Psoas muscle (tissue), 8 donors: ENCODE data around the gene C5AR1. TPM values are rescaled to one million over a fixed set of nuclear protein-coding genes. Genes with fewer than 3 reads are reported as not detected.
"Not testable (repeated sequence)": the region's sequence is repeated elsewhere in the genome, so short reads cannot be mapped to it uniquely, and the experiment has no call there.

Source experiments
- ATAC-seq, 4 donors: fragments of 200-7000 bp; cut with Tn5 transposase; one replicate each; pipeline ENCODE4 v1.9.1; 2020; ENCODE audit warnings: moderate library complexity in 3 of 4, mild to moderate bottlenecking in 2 of 4
- DNase-seq, 2 donors: peaks; one replicate each; pipeline ENCODE4 v3.0.0-alpha.2; 2020
- H3K27ac ChIP-seq: fragments of 200-600 bp; one replicate; pipeline ENCODE4 v1.8.0; 2022
- H3K27me3 ChIP-seq, 3 donors: fragments of 200-600 bp in 1 of 3; one replicate each; pipeline versions ENCODE4 v1.6.1 to v1.8.0; 2013 to 2022; ENCODE audit warnings: low read length in 2 of 3, mild to moderate bottlenecking in 2 of 3, moderate library complexity in 1 of 3; ENCODE audit not compliant: insufficient read depth in 3 of 3
- H3K36me3 ChIP-seq, 2 donors: fragments of 200-600 bp in 1 of 2; one replicate each; pipeline versions ENCODE4 v1.6.1 to v1.8.0; 2013 to 2022; ENCODE audit warnings: low read depth in 1 of 2, mild to moderate bottlenecking in 1 of 2, moderate library complexity in 1 of 2; ENCODE audit not compliant: insufficient read depth in 1 of 2
- H3K4me1 ChIP-seq: fragments of 200-600 bp; one replicate; pipeline ENCODE4 v1.8.0; 2022
- H3K4me3 ChIP-seq: fragments of 200-600 bp; one replicate; pipeline ENCODE4 v1.8.0; 2022; ENCODE audit warnings: mild to moderate bottlenecking
- H3K9me3 ChIP-seq: fragments of 200-600 bp; one replicate; pipeline ENCODE4 v1.8.0; 2022
- CTCF ChIP-seq: fragments of 200-600 bp; IDR thresholded peaks from one replicate; pipeline ENCODE4 v1.8.0; 2022; ENCODE audit warnings: antibody characterized with exemption
- WGBS, 3 donors: extraction: QIAGEN DNeasy Blood & Tissue Kit; methylation state at CpG; one replicate each; pipeline versions ENCODE4 v1.1.6 to v1.1.7; 2013; 5-methylcytosine and 5-hydroxymethylcytosine counted together
- intact Hi-C, 2 donors: fragments of 100-400 bp; cut with DNase I; formaldehyde crosslinking; loops; one replicate each; pipeline versions ENCODE4 v1.11.0 to v1.14.2; 2022
- polyA plus RNA-seq, 3 donors: library from polyadenylated mRNA; stranded (reverse); fragments of 200-250 nt; gene quantifications; one replicate each; pipeline ENCODE4 v1.2.3, GENCODE V29; 2013
- total RNA-seq, 4 donors: library from RNA; stranded (reverse); fragmentation: NEBNext Ultra II Directional in 2 of 4; extraction: Animal tissue kit (Norgen Biotek cat#: 25700) in 2 of 4; gene quantifications; one replicate each; pipeline versions ENCODE4 v1.2.1 to v1.2.4, GENCODE V29; 2021 to 2023
- donor health status: healthy with polysubstance abuse.
- donor health status: DM: no; HTN: no; CAD: no; lungs with moderate emphysema.
- donor health status: Bipolar disorder and iron deficiency.
- donor health status: healthy.
- donor health status: DM: yes; HTN: yes; CAD: no.
- donor health status: DM: no; HTN: no; CAD: no.
- donor health status: DM: no; HTN: no; CAD: no.
- donor health status: DM: yes; HTN: yes; CAD: no.

C5AR1 gene
- total and polyA plus RNA-seq, 7 donors, result 0.64 to 6.3 (median 2.4) TPM

GRCh38 chr19:47274891-47275761 is 34.5 kb upstream of the C5AR1 start:
- WGBS, 3 donors, result 10 to 23% (median 14%) methylated on average over 51 to 82 of the region's 82 CpGs
- H3K27me3 ChIP-seq, result no peaks in the 10 kb centered on the region
- intact Hi-C loops, result loop anchor here in 1 of 2 donors (1.0 kb wide), 1 partner anchor 18 kb away; no protein-coding TSS in a partner anchor
- peaks cover 12 to 25% of the 10 kb centered on the region in 2 donors for H3K36me3 ChIP-seq
- no peak for TF ChIP-seq CTCF
- peak in 1 of 2 donors; percentile 39 for DNase-seq
- peak overlapping the region; percentile 62 for H3K4me3 ChIP-seq
- ATAC-seq, result peak in 1 of 4 donors; percentile 4
- peak overlapping the region; percentile 54 for H3K27ac ChIP-seq
- H3K4me1 ChIP-seq, result peaks cover 8% of the 10 kb centered on the region
- H3K9me3 ChIP-seq, result no peaks in the 10 kb centered on the region

DNA sequence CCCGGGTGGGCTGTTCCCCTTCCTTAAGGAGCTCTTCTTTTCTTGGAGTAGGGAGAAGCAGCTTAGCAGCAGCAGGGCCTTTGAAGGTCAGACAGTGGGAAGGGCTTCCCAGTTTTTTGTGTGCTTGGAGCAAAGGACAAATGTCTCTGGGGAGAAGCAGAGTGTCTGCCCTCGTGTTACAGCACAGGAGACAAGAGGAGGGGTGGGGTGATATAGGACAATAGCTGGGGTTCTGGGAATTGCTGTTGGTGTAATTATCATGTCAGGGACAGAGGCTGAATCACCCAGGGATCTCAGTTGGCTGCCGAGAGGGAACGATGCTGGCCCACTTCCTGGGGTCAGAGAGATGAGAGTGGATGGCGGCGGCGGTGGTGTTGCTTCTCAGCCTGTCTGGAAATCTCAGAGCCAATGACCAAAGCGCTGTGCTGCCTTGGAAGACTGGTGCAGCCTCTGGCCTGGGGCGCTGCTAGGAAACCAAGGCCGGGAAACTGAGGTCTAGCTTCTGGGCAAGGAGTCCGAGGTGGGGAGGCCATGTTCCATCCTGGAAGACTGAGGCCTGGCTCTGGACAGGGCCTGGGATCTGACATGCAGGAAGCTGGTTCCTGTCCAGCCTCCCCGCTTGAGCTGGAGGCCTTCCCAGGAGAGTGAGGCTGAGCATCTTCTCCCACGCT is 33.7 kb upstream of the C5AR1 start:
- Histone ChIP-seq H3K27ac (peak overlapping the region; percentile 54), H3K4me1 (peaks cover 8% of the 10 kb centered on the region), H3K4me3 (peak overlapping the region; percentile 62), H3K27me3 (no peaks in the 10 kb centered on the region), H3K36me3 (peaks cover 8 to 17% of the 10 kb centered on the region in 2 donors), H3K9me3 (no peaks in the 10 kb centered on the region)
- DNase-seq (peak; percentile 77 to 79), ATAC-seq (peak in 2 of 4 donors; percentile 11 to 12)
- TF ChIP-seq CTCF, result no peak
- WGBS, 3 donors, result 36 to 54% (median 43%) methylated on average over 13 of the region's 13 CpGs
- intact Hi-C loops, result no loop called here

GRCh38 chr19:47276513-47276912 is 33.1 kb upstream of the C5AR1 start:
- intact Hi-C loops, ATAC-seq, H3K27me3 ChIP-seq, H3K4me1 ChIP-seq, H3K9me3 ChIP-seq, H3K4me3 ChIP-seq, DNase-seq: not testable (repeated sequence)
- WGBS, 3 donors, result 77 to 85% (median 81%) methylated on average over 3 of the region's 3 CpGs
- Histone ChIP-seq H3K27ac (peak overlapping the region; percentile 54), H3K36me3 (peaks cover 5 to 12% of the 10 kb centered on the region in 2 donors)

GRCh38 chr19:47280183-47280797 is 29.4 kb upstream of the C5AR1 start:
- H3K27me3 ChIP-seq, result no peaks in the 10 kb centered on the region
- TF ChIP-seq CTCF, result peak; percentile 39
- H3K4me1 ChIP-seq, result peaks cover 8% of the 10 kb centered on the region
- H3K9me3 ChIP-seq, result no peaks in the 10 kb centered on the region
- no peak overlapping the region for H3K4me3 ChIP-seq
- intact Hi-C loops, result no loop called here
- 90 to 92% (median 90%) methylated on average over 13 of the region's 13 CpGs for WGBS, 3 donors
- no peak overlapping the region for H3K27ac ChIP-seq
- no peak for ATAC-seq
- peaks cover 0 to 4% of the 10 kb centered on the region in 2 donors for H3K36me3 ChIP-seq
- no peak for DNase-seq
